A673 (cell line): ENCODE results near the gene SLC17A7. TPM values are rescaled to one million over a fixed set of nuclear protein-coding genes. Genes with fewer than 3 reads are reported as not detected.

ENCODE experiments used
- BruUV-seq: library from RNA; stranded (reverse); fragments of 400-500 nt; replicated peaks from 2 replicates; lab custom pipeline; 2021; lab: Mats Ljungman, UMichigan
- CTCF ChIA-PET: fragments of 300-600 bp; sonication (Branson Sonifier 250); formaldehyde crosslinking; loops from one replicate; lab custom pipeline; 2022; ENCODE audit warnings: antibody characterized with exemption; lab: Charles Lee
- POLR2A ChIA-PET: fragments of 300-600 bp; sonication (Branson Sonifier 250); formaldehyde crosslinking; loops from one replicate; lab custom pipeline; 2022; ENCODE audit warnings: antibody characterized with exemption; ENCODE audit not compliant: low non-redundant PET; lab: Charles Lee
- DNase-seq: peaks from one replicate; pipeline ENCODE4 v3.0.0-alpha.2; 2015; ENCODE audit warnings: low spot score
- H3K27ac ChIP-seq: fragments of 200-600 bp; sonication (generic); 2 replicates; pipeline ENCODE4 v1.5.1; 2016; ENCODE audit warnings: mixed run types, low read depth, mild to moderate bottlenecking, mixed read lengths, antibody characterized with exemption, low read length; ENCODE audit not compliant: poor library complexity, severe bottlenecking
- H3K27me3 ChIP-seq: fragments of 200-600 bp; sonication (generic); replicated peaks from 2 replicates; pipeline ENCODE4 v1.6.1; 2017; ENCODE audit warnings: mixed run types, low read depth, mild to moderate bottlenecking, mixed read lengths, antibody characterized with exemption, low read length; ENCODE audit not compliant: insufficient read depth, poor library complexity
- H3K36me3 ChIP-seq: fragments of 200-600 bp; sonication (generic); 2 replicates; pipeline ENCODE4 v1.6.1; 2016; ENCODE audit warnings: mixed run types, mild to moderate bottlenecking, mixed read lengths, antibody characterized with exemption, low read length; ENCODE audit not compliant: insufficient read depth, poor library complexity, severe bottlenecking
- H3K4me1 ChIP-seq: fragments of 200-600 bp; sonication (generic); 2 replicates; pipeline ENCODE4 v1.6.1; 2017; ENCODE audit warnings: mixed run types, mild to moderate bottlenecking, mixed read lengths, antibody characterized with exemption, low read length; ENCODE audit not compliant: insufficient read depth, poor library complexity, severe bottlenecking
- H3K4me3 ChIP-seq: fragments of 200-600 bp; sonication (generic); 2 replicates; pipeline ENCODE4 v1.5.1; 2016; ENCODE audit warnings: low read depth, mixed run types, mild to moderate bottlenecking, mixed read lengths, low read length; ENCODE audit not compliant: poor library complexity, severe bottlenecking
- H3K9me3 ChIP-seq: fragments of 200-600 bp; sonication (generic); 2 replicates; pipeline ENCODE4 v1.6.1; 2016; ENCODE audit warnings: mixed run types, low read depth, mild to moderate bottlenecking, mixed read lengths, antibody characterized with exemption, low read length; ENCODE audit not compliant: poor library complexity, severe bottlenecking
- EZH2 ChIP-seq: fragments of 200-600 bp; sonication (generic); IDR thresholded peaks from 2 replicates; pipeline ENCODE4 v1.6.1; 2017; ENCODE audit warnings: borderline replicate concordance, low read depth, mild to moderate bottlenecking, mixed read lengths, antibody characterized with exemption, low read length; ENCODE audit not compliant: poor library complexity, severe bottlenecking
- intact Hi-C: fragments of 100-400 bp; cut with micrococcal nuclease; formaldehyde crosslinking; loops from one replicate; pipeline ENCODE4 v1.10.0; 2022; ENCODE audit not compliant: unreplicated experiment
- total RNA-seq: library from RNA; stranded (reverse); gene quantifications from 2 replicates; pipeline ENCODE4 v1.2.3, GENCODE V29; 2021
- TF ChIP-seq, protein P1 (sequence below): fragments of 300-800, 200-600 bp; sonication (generic); conservative IDR thresholded peaks from 2 replicates; pipeline ENCODE4 v1.5.1; 2017; ENCODE audit warnings: low read depth, mild to moderate bottlenecking, antibody characterized with exemption, low read length, moderate library complexity, mixed read lengths

SLC17A7 gene
- total RNA-seq, 1 experiment from 2014 or later = 1.7 TPM

DNA sequence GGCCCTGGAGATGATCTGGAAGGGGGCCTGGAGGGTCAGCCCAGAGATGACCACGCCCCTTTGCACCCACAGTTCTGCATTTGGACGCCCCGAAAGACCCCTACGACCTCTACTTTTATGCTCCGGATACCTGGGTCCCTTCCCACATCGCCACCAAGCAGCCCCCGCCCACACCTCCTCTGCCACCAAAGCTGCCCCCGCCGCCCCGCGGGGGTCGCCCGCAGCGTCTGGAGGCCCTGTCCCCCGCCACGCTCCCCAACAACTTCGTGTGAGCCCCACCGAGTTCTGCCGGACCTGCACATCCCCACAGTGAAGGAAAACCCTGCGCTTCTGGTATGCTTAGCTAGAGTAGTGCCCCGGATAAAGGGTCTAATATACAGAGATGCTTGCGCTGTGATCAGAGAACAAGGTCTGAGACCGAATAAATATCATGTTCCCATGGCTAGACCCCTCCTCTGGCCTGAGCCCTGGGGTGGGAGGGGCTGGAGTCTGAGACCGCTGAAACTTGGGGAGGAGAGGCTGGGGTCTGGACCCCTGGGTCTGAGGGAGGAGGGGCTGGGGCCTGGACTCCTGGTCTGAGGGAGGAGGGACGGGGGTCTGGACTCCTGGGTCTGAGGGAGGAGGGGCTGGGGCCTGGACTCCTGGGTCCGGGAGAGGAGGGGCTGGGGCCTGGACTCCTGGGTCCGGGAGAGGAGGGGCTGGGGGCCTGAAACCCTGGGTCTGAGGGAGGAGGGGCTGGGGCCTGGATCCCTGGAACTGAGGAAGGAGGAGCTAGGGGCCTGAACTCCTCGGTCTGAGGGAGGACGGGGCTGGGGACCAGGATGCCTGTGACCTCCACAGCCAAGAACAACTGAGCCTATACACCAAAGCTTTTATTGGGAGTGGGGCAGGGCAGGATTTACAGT lies 12.5 kb downstream of the SLC17A7 start:
- no TSS peak for BruUV-seq
- H3K27ac ChIP-seq = no peak overlapping the region
- H3K4me1 ChIP-seq = peaks cover 10% of the 10 kb centered on the region
- peaks cover 49% of the 10 kb centered on the region for H3K27me3 ChIP-seq
- TF ChIP-seq, protein P1, sequence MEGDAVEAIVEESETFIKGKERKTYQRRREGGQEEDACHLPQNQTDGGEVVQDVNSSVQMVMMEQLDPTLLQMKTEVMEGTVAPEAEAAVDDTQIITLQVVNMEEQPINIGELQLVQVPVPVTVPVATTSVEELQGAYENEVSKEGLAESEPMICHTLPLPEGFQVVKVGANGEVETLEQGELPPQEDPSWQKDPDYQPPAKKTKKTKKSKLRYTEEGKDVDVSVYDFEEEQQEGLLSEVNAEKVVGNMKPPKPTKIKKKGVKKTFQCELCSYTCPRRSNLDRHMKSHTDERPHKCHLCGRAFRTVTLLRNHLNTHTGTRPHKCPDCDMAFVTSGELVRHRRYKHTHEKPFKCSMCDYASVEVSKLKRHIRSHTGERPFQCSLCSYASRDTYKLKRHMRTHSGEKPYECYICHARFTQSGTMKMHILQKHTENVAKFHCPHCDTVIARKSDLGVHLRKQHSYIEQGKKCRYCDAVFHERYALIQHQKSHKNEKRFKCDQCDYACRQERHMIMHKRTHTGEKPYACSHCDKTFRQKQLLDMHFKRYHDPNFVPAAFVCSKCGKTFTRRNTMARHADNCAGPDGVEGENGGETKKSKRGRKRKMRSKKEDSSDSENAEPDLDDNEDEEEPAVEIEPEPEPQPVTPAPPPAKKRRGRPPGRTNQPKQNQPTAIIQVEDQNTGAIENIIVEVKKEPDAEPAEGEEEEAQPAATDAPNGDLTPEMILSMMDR = no peak
- no peak for TF ChIP-seq EZH2
- intact Hi-C loops = no loop called here
- DNase-seq = no peak
- no peak overlapping the region for H3K4me3 ChIP-seq
- ChIA-PET CTCF (interaction anchor here (0.7 kb wide), 1 partner anchor 10 kb away, joined by 3 read pairs; no protein-coding TSS in a partner anchor), POLR2A (no interaction called here)
- H3K36me3 ChIP-seq = no peaks in the 10 kb centered on the region
- H3K9me3 ChIP-seq = no peaks in the 10 kb centered on the region

DNA sequence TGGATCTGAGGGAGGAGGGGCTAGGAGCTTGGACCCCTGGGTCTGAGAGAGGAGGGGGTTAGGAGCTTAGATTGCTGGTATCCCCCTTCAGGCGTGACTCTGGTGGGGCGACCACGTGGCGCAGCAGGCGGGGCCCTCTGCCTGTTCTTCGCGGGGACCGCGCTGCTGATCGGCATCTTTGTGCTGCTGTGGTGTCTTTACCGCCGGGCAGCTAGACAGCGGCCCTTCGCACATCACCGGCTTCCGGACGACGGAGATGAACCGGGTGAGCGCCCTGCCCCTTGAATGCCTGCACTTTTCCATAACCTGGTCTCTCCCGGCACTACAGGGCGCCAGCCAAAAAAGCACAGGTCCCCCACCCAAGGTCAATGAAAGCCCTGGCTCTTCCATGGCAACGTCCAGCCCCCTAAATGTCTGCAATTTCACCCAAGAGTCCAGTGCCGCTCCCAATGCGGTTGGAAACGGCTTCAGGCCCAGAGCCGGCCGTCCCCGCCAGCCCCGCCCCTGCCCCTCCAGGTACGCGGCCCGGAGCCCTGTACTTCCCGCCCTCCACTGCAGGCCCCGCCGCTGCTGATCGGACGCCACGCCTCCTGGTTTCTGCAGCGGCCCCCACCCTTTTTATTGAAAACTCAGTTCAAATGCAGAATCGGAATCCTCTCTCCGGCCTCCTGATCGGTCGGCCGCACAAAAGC lies 13.3 kb downstream of the SLC17A7 start:
- CTCF ChIA-PET = interaction anchor here (0.5 kb wide), 1 partner anchor 24 kb away, joined by 7 read pairs; the partner anchor contains the start of gene PIH1D1

DNA sequence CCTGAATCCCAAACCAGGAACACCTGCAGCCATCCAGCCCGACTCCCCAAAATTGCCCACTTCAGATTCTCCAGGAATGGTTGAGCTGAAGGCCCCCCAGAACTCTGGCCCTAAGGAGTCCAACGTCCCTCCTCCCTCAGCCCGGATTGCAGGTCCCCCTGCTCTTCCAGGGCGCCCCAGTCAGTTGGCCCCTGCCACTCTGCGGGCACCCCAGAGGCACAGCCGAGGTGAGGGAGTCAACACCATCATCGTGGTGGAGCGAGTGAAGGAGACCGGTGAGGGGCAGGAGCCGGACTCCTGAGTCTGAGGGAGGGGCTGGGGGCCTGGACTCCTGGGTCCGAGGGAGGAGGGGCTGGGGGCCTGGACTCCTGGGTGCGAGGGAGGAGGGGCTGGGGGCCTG lies 14.0 kb downstream of the SLC17A7 start:
- Histone ChIP-seq H3K36me3 (no peaks in the 10 kb centered on the region), H3K9me3 (no peaks in the 10 kb centered on the region), H3K4me3 (no peak overlapping the region), H3K27ac (no peak overlapping the region), H3K27me3 (peaks cover 63% of the 10 kb centered on the region), H3K4me1 (peaks cover 13% of the 10 kb centered on the region)
- TF ChIP-seq, protein P1 = no peak
- no peak for TF ChIP-seq EZH2
- no TSS peak for BruUV-seq
- intact Hi-C loops = no loop called here
- no peak for DNase-seq
- CTCF ChIA-PET = interaction anchor here (0.5 kb wide), 1 partner anchor 24 kb away, joined by 7 read pairs; the partner anchor contains the start of gene PIH1D1
- POLR2A ChIA-PET = no interaction called here

More for the DNA sequence above, 13.3 kb downstream of the SLC17A7 start:
- TF ChIP-seq, protein P1 = no peak
- TF ChIP-seq EZH2 = no peak
- Histone ChIP-seq H3K27me3 (peaks cover 57% of the 10 kb centered on the region), H3K4me3 (no peak overlapping the region), H3K4me1 (peaks cover 10% of the 10 kb centered on the region), H3K27ac (no peak overlapping the region), H3K36me3 (no peaks in the 10 kb centered on the region), H3K9me3 (no peaks in the 10 kb centered on the region)
- DNase-seq = no peak
- intact Hi-C loops = no loop called here
- BruUV-seq = no TSS peak
- POLR2A ChIA-PET = no interaction called here
